GM10248 (cell line): ENCODE measurements around the gene MACROD1.

Experiments used
- CTCF ChIA-PET: fragments of 300-600 bp; sonication (Branson Sonifier 250); formaldehyde crosslinking; extraction: SDS; loops from one replicate; lab custom pipeline; 2021; ENCODE audit warnings: antibody characterized with exemption; lab: Yijun Ruan, JAX
- POLR2A ChIA-PET: fragments of 350-650 bp; sonication (Branson Sonifier 250); formaldehyde crosslinking; extraction: SDS; loops from one replicate; lab custom pipeline; 2020; ENCODE audit warnings: antibody characterized with exemption; lab: Yijun Ruan, JAX
- DNase-seq: peaks from one replicate; pipeline ENCODE4 v3.0.0; 2012; ENCODE audit errors: extremely low spot score
- CTCF ChIP-seq: IDR thresholded peaks from 2 replicates; pipeline ENCODE4 v1.5.1; 2012; ENCODE audit warnings: mild to moderate bottlenecking, low read depth; ENCODE audit errors: extremely low read depth, missing control alignments, control extremely low read depth

MACROD1 gene

GRCh38 chr11:64150051-64150450 is 15.9 kb downstream of the MACROD1 start:
- TF ChIP-seq CTCF: no peak
- ChIA-PET CTCF (interaction anchor here (0.8 to 7.7 kb wide), 18 partner anchors 9 to 671 kb away, joined by 3 to 135 read pairs (median 6); partner anchors contain the start of genes MACROD1, MARK2 and ZFTA), POLR2A (no interaction called here)
- no peak for DNase-seq

GRCh38 chr11:64148917-64149617 is 16.8 kb downstream of the MACROD1 start:
- DNase-seq: no peak
- ChIA-PET CTCF (interaction anchor here (0.6 to 7.7 kb wide), 23 partner anchors 8 to 670 kb away, joined by 3 to 135 read pairs (median 4); partner anchors contain the start of genes MACROD1, MARK2 and ZFTA), POLR2A (no interaction called here)
- TF ChIP-seq CTCF: no peak

GRCh38 chr11:64148226-64148916 is 17.5 kb downstream of the MACROD1 start:
- CTCF ChIA-PET: interaction anchor here (0.7 to 7.7 kb wide), 11 partner anchors 10 to 409 kb away, joined by 3 to 135 read pairs (median 5); partner anchors contain the start of genes MARK2 and ZFTA
- TF ChIP-seq CTCF: peak; percentile 88
- POLR2A ChIA-PET: interaction anchor here (0.5 kb wide), 1 partner anchor 921 kb away, joined by 3 read pairs; no protein-coding TSS in a partner anchor
- peak; percentile 80 for DNase-seq

- CTCF ChIA-PET: interaction anchor here (1.3 to 7.7 kb wide), 5 partner anchors 9 to 377 kb away, joined by 3 to 135 read pairs (median 3); partner anchors contain the start of gene ZFTA
- POLR2A ChIA-PET: no interaction called here
- peak; percentile 84 for DNase-seq
- TF ChIP-seq CTCF: peak; percentile 86
These were observed 19.6 kb downstream of the MACROD1 start for GRCh38 chr11:64146036-64146955.

- ChIA-PET CTCF (interaction anchor here (1.1 to 1.4 kb wide), 4 partner anchors 8 to 376 kb away, joined by 3 read pairs; partner anchors contain the start of gene ZFTA), POLR2A (no interaction called here)
- no peak for DNase-seq
- TF ChIP-seq CTCF: no peak
These were observed 21.1 kb downstream of the MACROD1 start for GRCh38 chr11:64144587-64145472.
